Stimulated activated naive CD8-positive, alpha-beta T cell treated with anti-CD3 and anti-CD28 coated beads, Interleukin-15, amount 100 ng/mL, for 72 hours (primary cell): ENCODE measurements around the gene HAUS3.

ENCODE experiments used
- ATAC-seq: fragments of 150-1000 bp; cut with Tn5 transposase; 2 replicates; pipeline ENCODE4 v1.10.0; 2021; ENCODE audit warnings: mild to moderate bottlenecking, moderate library complexity
- DNase-seq, 2 donors: peaks; one replicate each; pipeline ENCODE4 v3.0.0; 2021 to 2022
- H3K27ac Mint-ChIP-seq, 2 donors: one replicate each; pipeline ENCODE4 v1.8.0; 2022; ENCODE audit warnings: mild to moderate bottlenecking in 2 of 2, mixed read lengths in 2 of 2, moderate library complexity in 2 of 2
- H3K27me3 Mint-ChIP-seq: one replicate; pipeline ENCODE4 v1.8.0; 2022; ENCODE audit warnings: mixed read lengths
- H3K4me1 Mint-ChIP-seq: one replicate; pipeline ENCODE4 v1.8.0; 2022; ENCODE audit warnings: mild to moderate bottlenecking, mixed read lengths
- H3K4me3 Mint-ChIP-seq, 2 donors: one replicate each; pipeline ENCODE4 v1.8.0; 2022; ENCODE audit warnings: mild to moderate bottlenecking in 2 of 2, mixed read lengths in 2 of 2, moderate library complexity in 1 of 2
- H3K9me3 Mint-ChIP-seq, 2 donors: one replicate each; pipeline ENCODE4 v1.8.0; 2022; ENCODE audit warnings: mixed read lengths in 2 of 2

The HAUS3 gene

DNA sequence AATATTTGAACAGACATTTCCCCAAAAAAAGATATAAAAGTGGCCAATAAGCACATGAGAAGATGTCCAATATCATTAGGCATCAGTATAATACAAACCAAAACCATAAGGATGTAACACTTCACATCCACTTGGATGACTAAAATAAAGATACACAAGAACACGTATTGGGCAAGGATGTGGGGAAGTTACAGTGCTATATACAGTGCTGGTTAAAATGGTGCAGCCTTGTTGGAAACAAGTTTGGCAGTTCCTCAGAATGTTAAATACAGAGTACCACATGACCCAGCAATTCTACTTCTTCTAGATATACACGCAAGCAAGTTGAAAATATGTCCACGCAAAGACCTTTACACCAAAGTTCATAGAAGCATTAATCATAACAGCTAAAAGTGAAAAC, 58.9 kb downstream of the HAUS3 start:
- no peak for DNase-seq
- Mint-ChIP-seq H3K27me3 (no peaks in the 10 kb centered on the region), H3K9me3 (peaks cover 9 to 16% of the 10 kb centered on the region in 2 donors), H3K4me1 (no peaks in the 10 kb centered on the region), H3K4me3 (no peak overlapping the region), H3K27ac (no peak overlapping the region)
- no peak for ATAC-seq

DNA sequence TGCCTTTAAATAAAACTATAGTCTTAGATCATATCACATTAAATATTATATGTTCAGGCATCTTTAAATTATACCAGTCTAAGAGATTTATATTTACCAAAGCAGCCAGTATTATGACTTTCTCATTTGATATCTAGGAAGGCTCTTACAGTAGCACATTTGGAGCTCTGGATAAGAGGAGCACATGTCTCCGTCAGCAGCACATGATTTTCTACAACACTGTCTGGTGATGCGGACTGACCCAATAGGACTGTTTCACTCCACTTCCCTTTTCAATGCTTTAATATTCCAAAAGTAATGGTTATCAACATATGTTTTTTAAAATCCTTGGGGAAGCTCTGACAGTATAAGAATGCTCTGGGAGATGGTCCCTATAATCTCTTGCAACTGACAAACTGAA, 61.5 kb downstream of the HAUS3 start:
- Mint-ChIP-seq H3K4me1 (no peaks in the 10 kb centered on the region), H3K9me3 (peaks cover 0 to 7% of the 10 kb centered on the region in 2 donors), H3K27ac (no peak overlapping the region), H3K4me3 (no peak overlapping the region), H3K27me3 (no peaks in the 10 kb centered on the region)
- DNase-seq: no peak
- no peak for ATAC-seq

DNA sequence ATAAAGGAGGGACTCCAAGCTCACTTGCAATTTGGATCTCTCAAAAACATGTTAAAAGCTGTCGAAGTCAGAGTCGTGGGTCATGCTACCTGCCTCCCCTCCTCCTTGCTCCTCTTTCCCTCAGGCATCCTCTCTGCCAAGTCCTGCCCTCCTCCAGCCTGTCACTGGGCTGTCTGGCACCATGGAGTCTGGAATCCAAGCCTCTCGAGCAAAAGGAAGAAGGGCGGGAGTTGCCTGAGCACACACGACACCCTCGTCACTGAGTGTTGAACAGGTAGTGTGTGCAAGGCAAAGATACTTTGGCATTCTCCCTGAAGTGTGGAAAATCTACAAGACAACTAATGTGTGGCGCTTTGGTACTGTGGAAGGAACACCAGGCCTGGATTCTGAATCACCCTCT, 62.2 kb downstream of the HAUS3 start:
- Mint-ChIP-seq H3K27me3 (no peaks in the 10 kb centered on the region), H3K9me3 (peaks cover 0 to 7% of the 10 kb centered on the region in 2 donors), H3K4me1 (no peaks in the 10 kb centered on the region), H3K27ac (no peak overlapping the region), H3K4me3 (no peak overlapping the region)
- no peak for DNase-seq
- no peak for ATAC-seq

DNA sequence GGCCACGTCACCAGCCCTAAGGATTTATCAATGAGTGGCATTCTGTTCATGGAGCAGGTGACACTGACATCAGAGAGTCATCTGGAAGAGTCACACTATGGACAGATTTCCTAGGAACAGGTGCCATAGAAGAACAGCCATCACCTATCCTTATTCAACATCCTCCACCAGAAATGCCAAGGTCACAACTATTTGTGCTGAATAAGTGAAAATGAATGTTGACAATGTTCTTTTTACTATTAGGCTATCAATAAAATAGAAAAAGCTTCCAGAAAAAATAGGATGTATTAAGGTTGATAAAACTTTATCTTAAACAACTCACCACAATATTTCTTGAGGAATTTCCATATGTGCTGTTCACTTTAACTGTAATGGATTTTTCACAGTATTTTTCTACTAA, 62.9 kb downstream of the HAUS3 start:
- H3K9me3 Mint-ChIP-seq: peaks cover 0 to 7% of the 10 kb centered on the region in 2 donors
- H3K27ac Mint-ChIP-seq: no peak overlapping the region
- H3K4me1 Mint-ChIP-seq: no peaks in the 10 kb centered on the region
- no peak for ATAC-seq
- no peak overlapping the region for H3K4me3 Mint-ChIP-seq
- no peak for DNase-seq
- H3K27me3 Mint-ChIP-seq: no peaks in the 10 kb centered on the region
